GDM1 (cell line): ENCODE data around the gene EPHB6.

Experiments
- DNase-seq: peaks from one replicate; lab custom pipeline; 2025; lab: John Stamatoyannopoulos, UW

EPHB6 gene

DNA sequence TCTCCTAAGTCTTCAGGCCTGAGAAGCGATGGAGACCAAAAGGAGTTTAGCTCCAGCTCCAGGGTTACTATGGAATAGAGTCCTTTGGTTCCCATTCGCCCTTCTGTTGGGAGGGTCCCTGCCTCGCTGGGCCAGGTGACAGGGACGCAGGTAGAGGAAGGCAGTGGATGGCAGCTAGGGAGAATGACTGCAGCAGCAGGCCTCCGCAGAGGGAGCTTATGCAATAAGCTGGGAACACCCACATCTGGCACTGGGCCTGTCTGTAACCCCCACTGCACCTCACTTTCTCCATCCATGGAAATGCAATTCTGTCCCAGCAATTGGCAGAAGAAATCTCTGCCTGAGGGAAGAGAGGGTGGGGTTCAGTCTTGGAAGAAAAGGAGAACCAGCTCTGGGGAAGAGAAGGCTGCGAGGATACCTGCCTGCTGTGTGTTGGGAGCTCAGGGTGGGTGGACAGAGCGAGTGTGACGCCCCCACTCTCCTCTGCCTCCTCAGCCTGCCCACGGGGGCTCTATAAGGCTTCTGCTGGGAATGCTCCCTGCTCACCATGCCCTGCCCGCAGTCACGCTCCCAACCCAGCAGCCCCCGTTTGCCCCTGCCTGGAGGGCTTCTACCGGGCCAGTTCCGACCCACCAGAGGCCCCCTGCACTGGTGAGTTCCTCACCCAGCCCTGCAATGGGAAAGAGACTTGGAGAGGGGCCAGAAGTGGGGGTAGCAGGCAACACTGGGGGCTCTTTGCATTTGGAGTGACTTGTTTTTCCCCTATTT, 10.3 kb downstream of the EPHB6 start:
- no peak for DNase-seq

DNA sequence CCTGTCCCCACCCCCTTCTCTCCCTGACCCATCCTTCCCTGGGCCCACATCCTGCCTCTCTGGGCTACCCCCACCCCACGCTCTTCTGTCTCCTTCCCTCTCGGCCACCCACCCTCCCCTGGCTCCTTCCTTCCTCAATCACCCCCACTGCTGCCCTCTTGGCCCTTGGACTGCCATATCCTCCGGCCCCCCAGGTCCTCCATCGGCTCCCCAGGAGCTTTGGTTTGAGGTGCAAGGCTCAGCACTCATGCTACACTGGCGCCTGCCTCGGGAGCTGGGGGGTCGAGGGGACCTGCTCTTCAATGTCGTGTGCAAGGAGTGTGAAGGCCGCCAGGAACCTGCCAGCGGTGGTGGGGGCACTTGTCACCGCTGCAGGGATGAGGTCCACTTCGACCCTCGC, 10.9 kb downstream of the EPHB6 start:
- DNase-seq, result no peak

GRCh38 chr7:142866361-142867096, 11.7 kb downstream of the EPHB6 start:
- DNase-seq, result no peak

DNA sequence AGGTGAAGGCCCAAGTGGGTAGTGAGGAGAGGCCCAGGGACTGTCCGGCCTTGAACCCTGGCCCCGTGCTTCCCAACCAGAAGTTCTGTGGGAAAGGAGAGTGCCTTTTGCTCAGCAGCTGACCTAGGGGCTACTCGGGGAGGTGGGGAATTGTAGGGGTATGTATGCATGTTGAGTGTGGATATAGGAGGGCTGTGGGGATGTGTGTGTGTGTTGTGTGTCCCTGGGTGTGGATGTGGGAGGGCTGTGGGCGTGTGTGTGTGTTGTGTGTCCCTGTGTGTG, 12.2 kb downstream of the EPHB6 start:
- DNase-seq, result no peak

DNA sequence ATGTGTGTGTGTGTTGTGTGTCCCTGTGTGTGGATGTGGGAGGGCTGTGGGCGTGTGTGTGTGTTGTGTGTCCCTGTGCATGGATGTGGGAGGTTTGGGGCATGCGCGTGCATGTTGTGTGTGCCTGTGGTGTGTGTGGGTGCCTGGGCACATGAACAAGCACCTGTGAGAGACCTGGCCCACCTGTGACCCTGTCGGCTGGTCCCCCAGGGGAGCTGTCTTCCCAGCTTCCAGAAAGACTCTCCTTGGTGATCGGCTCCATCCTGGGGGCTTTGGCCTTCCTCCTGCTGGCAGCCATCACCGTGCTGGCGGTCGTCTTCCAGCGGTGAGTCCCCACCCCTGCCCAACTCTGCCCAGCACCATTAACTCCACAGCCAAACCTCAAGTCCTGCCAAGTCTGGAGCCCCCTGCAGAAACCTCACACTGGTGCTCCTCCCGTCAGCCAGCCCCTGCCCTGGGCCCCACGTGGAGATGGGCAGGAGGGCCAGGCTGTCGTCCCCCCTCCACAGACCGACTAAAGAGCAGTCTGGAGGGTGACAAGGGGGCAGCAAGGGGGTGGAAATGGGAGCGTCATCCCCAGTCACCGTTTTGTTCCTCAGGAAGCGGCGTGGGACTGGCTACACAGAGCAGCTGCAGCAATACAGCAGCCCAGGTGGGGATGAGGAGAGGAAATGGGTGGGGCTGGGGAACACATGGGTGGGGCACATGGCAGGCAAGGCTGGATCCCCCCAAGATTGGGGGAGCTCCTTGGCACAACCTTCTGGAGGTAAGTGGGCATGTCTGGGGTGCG, 12.7 kb downstream of the EPHB6 start:
- no peak for DNase-seq

GRCh38 chr7:142868188-142868985, 13.5 kb downstream of the EPHB6 start:
- no peak for DNase-seq

DNA sequence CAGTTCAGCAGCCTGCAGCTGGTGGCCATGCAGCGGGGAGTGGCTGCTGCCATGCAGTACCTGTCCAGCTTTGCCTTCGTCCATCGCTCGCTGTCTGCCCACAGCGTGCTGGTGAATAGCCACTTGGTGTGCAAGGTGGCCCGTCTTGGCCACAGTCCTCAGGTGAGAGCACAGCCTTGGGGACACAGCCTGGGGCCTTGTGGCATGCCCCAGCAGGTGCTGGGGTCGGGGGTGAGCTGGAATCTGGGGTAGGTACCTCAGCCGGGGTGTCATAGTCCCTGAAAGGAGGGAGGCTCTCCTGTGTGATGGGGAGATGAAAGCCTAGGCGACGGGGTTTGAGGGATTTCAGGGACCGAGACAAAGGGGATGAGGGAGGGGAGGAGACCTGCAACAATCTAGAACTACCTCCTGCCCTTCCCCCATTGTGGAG, 14.1 kb downstream of the EPHB6 start:
- DNase-seq, result no peak

- DNase-seq, result no peak
These were observed 14.6 kb downstream of the EPHB6 start for GRCh38 chr7:142869434-142869833.

GRCh38 chr7:142870147-142870559, 15.3 kb downstream of the EPHB6 start:
- no peak for DNase-seq

- no peak for DNase-seq
These were observed 15.8 kb downstream of the EPHB6 start for GRCh38 chr7:142870566-142871259.

DNA sequence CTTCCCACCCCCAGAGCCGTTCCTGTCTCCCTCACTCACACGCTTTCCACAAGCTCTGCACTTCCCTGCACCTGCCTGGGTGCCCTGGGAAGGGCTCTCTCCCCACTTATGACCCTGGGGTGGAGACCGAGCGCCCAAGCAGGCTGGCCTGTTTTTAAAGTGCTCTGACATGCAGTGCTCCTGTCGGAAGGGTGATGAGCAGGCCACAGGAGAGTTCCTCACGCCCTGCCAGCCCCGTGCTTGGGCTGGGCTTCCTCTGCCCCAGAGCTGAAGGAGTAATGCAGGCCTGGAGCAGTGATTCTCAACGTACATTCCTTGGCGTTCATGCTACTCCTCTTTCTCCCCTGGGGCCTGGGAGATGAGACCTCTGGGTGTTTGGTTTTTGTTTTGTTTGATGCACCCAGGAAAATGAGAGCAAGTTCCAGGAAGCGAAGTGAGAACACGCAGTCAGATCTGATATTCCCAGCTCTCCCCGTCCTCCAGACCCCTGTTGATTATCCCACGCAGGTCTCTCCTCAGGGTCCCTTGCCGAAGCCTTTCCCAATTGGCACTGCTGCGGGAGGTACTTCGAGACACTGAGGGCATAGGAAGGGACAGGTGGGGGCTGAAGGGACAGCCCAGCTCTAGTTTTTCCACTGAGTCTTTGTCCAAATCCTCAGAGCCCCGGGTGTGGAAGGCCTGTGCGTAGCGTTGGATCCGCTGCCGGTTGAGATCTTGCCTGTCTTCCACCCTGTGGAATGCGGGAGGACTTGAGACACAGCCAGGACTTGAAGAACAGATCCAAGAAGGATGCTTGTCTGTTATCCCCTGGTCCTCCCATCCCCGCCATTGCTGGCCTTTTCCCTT, 16.6 kb downstream of the EPHB6 start:
- DNase-seq, result no peak

GRCh38 chr7:142872106-142872675, 17.3 kb downstream of the EPHB6 start:
- DNase-seq, result peak; percentile 47

DNA sequence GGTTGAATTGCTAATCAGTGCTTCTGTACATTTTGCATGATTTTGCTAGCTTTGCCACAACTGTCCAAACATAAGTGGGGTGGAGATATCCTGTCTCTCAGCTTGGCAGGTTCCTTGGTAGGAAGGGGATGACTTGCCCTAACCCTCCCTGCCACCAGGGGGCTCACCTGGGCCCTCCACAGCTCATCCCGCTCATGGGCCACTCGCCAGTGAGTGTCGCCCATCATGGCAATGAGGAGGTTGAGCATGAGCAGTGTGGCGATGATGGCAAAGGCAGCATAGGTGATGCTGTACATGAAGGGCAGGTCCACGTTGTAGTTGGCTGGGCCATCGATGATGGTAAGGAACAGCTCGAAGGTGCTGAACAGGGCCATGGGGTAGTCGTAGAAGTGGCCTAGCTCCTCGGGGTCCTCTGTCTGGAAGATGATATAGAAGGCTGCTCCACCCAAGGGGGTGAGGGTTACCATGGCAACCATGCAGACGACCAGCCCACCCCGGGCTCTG, 18.5 kb downstream of the EPHB6 start:
- no peak for DNase-seq

GRCh38 chr7:142873871-142874270, 19.0 kb downstream of the EPHB6 start:
- DNase-seq, result no peak

DNA sequence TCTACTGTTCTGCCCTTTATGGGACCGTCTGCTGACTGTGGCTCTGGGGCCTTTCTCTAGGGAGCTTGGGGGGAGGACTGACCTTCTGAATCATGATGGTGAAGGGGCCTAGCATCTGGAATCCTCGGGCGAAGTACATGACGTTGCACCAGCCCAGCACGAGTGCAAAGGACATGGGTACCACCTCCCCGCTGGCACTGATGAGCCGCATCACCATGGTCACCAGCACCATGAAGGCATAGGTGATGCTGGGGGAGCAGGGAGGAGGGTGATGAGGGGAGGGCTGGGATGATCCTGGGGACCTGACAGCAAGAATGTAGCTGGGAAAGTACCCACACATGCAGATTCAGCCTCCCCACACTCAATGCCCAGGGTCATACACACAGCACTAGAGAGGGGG, 19.5 kb downstream of the EPHB6 start:
- no peak for DNase-seq

GRCh38 chr7:142874837-142875236, 20.0 kb downstream of the EPHB6 start:
- DNase-seq, result no peak

DNA sequence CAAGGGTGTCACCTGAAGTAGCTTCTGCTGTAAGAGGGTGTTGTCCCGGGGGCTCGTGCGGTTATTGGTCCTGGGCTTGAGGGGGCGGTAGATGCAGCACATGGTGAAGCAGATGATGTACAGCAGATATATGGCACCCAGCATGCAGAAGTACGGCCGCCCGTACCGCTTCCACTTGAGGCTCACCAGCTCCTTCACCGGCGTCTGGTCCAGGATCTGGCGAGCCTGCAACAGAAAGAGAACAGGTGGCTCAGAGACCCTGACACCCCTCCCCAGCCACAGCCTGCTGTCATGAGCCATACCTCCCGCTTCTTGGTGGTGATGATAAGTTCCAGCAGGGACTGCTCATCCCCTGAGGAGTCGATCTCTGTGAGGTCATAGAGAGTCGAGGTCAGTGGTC, 20.6 kb downstream of the EPHB6 start:
- no peak for DNase-seq

- DNase-seq, result no peak
These were observed 21.5 kb downstream of the EPHB6 start for GRCh38 chr7:142876236-142876960.
